B cell (primary cell): ENCODE measurements around the gene ABCC5. TPM values are rescaled to one million over a fixed set of nuclear protein-coding genes. Genes with fewer than 3 reads are reported as not detected.

ENCODE experiments used
- ATAC-seq: fragments of 200-7000 bp; cut with Tn5 transposase; one replicate; pipeline ENCODE4 v1.10.0; 2021; ENCODE audit warnings: low read depth, mild to moderate bottlenecking, moderate number of reproducible peaks, moderate library complexity
- CTCF ChIA-PET: fragments of 350-600 bp; sonication (Branson Sonifier 250); formaldehyde crosslinking; loops from one replicate; lab custom pipeline; 2021; ENCODE audit warnings: antibody characterized with exemption, inconsistent platforms; lab: Charles Lee
- POLR2A ChIA-PET: fragments of 350-600 bp; sonication (Branson Sonifier 250); formaldehyde crosslinking; loops from one replicate; lab custom pipeline; 2021; ENCODE audit warnings: antibody characterized with exemption; lab: Charles Lee
- DNase-seq: peaks from one replicate; pipeline ENCODE4 v3.0.0; 2013
- H2AFZ ChIP-seq: 2 replicates; pipeline ENCODE4 v1.6.1; 2012; ENCODE audit warnings: mild to moderate bottlenecking, low read depth, low read length; ENCODE audit not compliant: insufficient read depth, poor library complexity, severe bottlenecking
- H3K27ac ChIP-seq, 2 donors: 1 replicate in 1 of 2; 2 replicates in 1 of 2; pipeline ENCODE4 v1.5.1; 2012 to 2013; ENCODE audit warnings: low read length in 2 of 2, mild to moderate bottlenecking in 2 of 2, moderate library complexity in 1 of 2
- H3K27me3 ChIP-seq, 4 experiments: fragments of 200-600 bp in 1 of 4; sonication (generic) in 1 of 4; replicated peaks in 1 of 4; 1 replicate in 2 of 4; 2 replicates in 2 of 4; pipeline versions ENCODE4 v1.6.1 to v1.7.0; 2013 to 2016; ENCODE audit warnings: low read length in 3 of 4, mild to moderate bottlenecking in 2 of 4, mixed read lengths in 1 of 4, moderate library complexity in 1 of 4; ENCODE audit not compliant: insufficient read depth in 4 of 4, control insufficient read depth in 3 of 4; ENCODE audit errors: control extremely low read depth in 1 of 4
- H3K36me3 ChIP-seq, 2 experiments: replicated peaks in 1 of 2; 1 replicate in 1 of 2; 2 replicates in 1 of 2; pipeline versions ENCODE4 v1.6.1 to v1.7.1; 2013; ENCODE audit warnings: low read length in 1 of 2; ENCODE audit not compliant: insufficient read depth in 2 of 2, control insufficient read depth in 1 of 2; ENCODE audit errors: control extremely low read depth in 1 of 2, extremely low read depth in 1 of 2
- H3K4me1 ChIP-seq, 2 donors: fragments of 200-600 bp in 1 of 2; sonication (generic) in 1 of 2; 1 replicate in 1 of 2; 2 replicates in 1 of 2; pipeline versions ENCODE4 v1.5.1 to v1.6.1; 2013 to 2017; ENCODE audit warnings: low read length in 2 of 2; ENCODE audit not compliant: control insufficient read depth in 2 of 2, insufficient read depth in 2 of 2
- H3K4me2 ChIP-seq: replicated peaks from 2 replicates; pipeline ENCODE3; 2012; ENCODE audit warnings: mild to moderate bottlenecking, low read depth, low read length; ENCODE audit not compliant: poor library complexity, severe bottlenecking
- H3K4me3 ChIP-seq, 5 experiments: fragments of 200-600 bp in 1 of 5; sonication (generic) in 1 of 5; 1 replicate in 3 of 5; 2 replicates in 2 of 5; pipeline versions ENCODE4 v1.5.1 to v1.7.0; 2011 to 2016; ENCODE audit warnings: low read length in 4 of 5, mild to moderate bottlenecking in 4 of 5, low read depth in 2 of 5, control low read depth in 1 of 5, moderate library complexity in 1 of 5; ENCODE audit not compliant: insufficient read depth in 1 of 5; ENCODE audit errors: control extremely low read depth in 1 of 5, extremely low read depth in 1 of 5
- H3K79me2 ChIP-seq: fragments of 200-600 bp; sonication (generic); one replicate; pipeline ENCODE4 v1.6.0; 2016; ENCODE audit warnings: low read length; ENCODE audit not compliant: control insufficient read depth, insufficient read depth
- H3K9ac ChIP-seq: fragments of 200-600 bp; sonication (generic); 2 replicates; pipeline ENCODE4 v1.6.1; 2017; ENCODE audit warnings: mild to moderate bottlenecking, low read length, moderate library complexity
- H3K9me3 ChIP-seq, 3 donors: one replicate each; pipeline versions ENCODE4 v1.6.1 to v1.7.1; 2013; ENCODE audit warnings: low read length in 2 of 3; ENCODE audit not compliant: control insufficient read depth in 2 of 3, insufficient read depth in 1 of 3; ENCODE audit errors: control extremely low read depth in 1 of 3
- H4K20me1 ChIP-seq: 2 replicates; pipeline ENCODE4 v1.6.0; 2012; ENCODE audit warnings: mild to moderate bottlenecking, low read length; ENCODE audit not compliant: insufficient read depth, control insufficient read depth, poor library complexity, severe bottlenecking
- H3K27ac Mint-ChIP-seq: one replicate; pipeline ENCODE4 v1.8.0; 2021; ENCODE audit warnings: mixed read lengths
- H3K27me3 Mint-ChIP-seq: one replicate; pipeline ENCODE4 v1.8.0; 2021; ENCODE audit warnings: mixed read lengths
- H3K4me1 Mint-ChIP-seq: one replicate; pipeline ENCODE4 v1.8.0; 2021; ENCODE audit warnings: mixed read lengths
- H3K4me3 Mint-ChIP-seq: one replicate; pipeline ENCODE4 v1.8.0; 2021; ENCODE audit warnings: mixed read lengths
- H3K9me3 Mint-ChIP-seq: one replicate; pipeline ENCODE4 v1.8.0; 2022; ENCODE audit warnings: mixed read lengths; ENCODE audit not compliant: insufficient read depth
- EZH2 ChIP-seq: IDR thresholded peaks from 2 replicates; pipeline ENCODE4 v1.6.1; 2012; ENCODE audit warnings: borderline replicate concordance, low read depth, mild to moderate bottlenecking, moderate library complexity, low read length; ENCODE audit not compliant: insufficient read depth, poor library complexity, severe bottlenecking
- WGBS: methylation state at CpG from one replicate; pipeline ENCODE4 v1.1.5; 2013; ENCODE audit warnings: missing lambda C conversion rate; ENCODE audit not compliant: insufficient coverage; 5-methylcytosine and 5-hydroxymethylcytosine counted together
- intact Hi-C: fragments of 100-400 bp; cut with micrococcal nuclease; formaldehyde crosslinking; loops from one replicate; pipeline ENCODE4 v1.10.0; 2022
- polyA plus RNA-seq: library from polyadenylated mRNA; depleted of rRNA; stranded (reverse); fragments of >200 nt; gene quantifications from 2 replicates; pipeline ENCODE4 v1.2.3, GENCODE V29; 2012
- total RNA-seq, 2 donors: library from RNA; stranded (reverse); fragments of 120-200 nt in 1 of 2; gene quantifications; 1 replicate in 1 of 2; 2 replicates in 1 of 2; pipeline versions ENCODE4 v1.2.3 to v1.2.4, GENCODE V29; 2013 to 2022
- TF ChIP-seq, protein P1 (sequence below): fragments of 200-600 bp; IDR thresholded peaks from one replicate; pipeline ENCODE4 v1.8.0; 2022; ENCODE audit warnings: antibody characterized with exemption, mild to moderate bottlenecking

ABCC5 gene
- total and polyA plus RNA-seq, 2 donors (not counting 1 experiment from before 2014, with no cell fraction given), result 13.4 to 29.5 TPM

DNA sequence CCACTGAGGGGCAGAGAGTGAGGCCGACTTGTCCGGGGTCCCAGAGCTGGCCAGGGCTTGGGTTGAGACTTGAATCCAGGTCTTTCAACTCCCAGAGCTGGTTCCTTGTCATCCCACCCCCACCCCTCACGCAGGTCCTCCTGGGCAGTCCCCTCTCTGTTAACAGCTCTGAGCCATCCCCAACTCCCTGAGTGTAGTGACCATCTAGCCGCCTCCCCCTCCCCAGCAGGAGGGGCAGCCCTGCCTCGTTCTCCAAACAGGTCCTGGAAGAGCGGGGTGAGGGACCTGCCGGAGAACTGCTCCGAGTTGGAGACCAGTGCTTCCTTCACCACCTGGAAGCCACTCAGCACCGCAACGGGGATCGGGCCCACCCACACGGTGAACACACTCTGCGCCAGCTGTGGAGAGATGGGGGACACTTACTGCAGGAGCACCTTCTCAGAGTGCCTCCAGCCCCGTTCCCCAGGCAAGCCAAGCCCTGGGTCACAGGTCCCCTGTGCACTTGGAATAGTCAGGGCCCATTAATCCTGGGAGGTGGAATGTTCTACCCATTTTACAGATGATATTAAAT lies 108.6 kb downstream of the ABCC5 start:
- 85% methylated on average over 10 of the region's 14 CpGs for WGBS
- H3K27ac Mint-ChIP-seq, result no peak overlapping the region
- H3K27ac ChIP-seq, result no peak overlapping the region
- H3K4me2 ChIP-seq, result no peak overlapping the region
- ATAC-seq (no peak), DNase-seq (no peak)
- no peaks in the 10 kb centered on the region for H3K4me1 ChIP-seq
- H3K4me3 ChIP-seq, result no peak overlapping the region
- CTCF ChIA-PET, result interaction anchor here (0.5 to 0.7 kb wide), 3 partner anchors 136 to 1421 kb away, joined by 3 read pairs; no protein-coding TSS in a partner anchor
- peaks cover 6% of the 10 kb centered on the region for H3K27me3 Mint-ChIP-seq
- H3K36me3 ChIP-seq, result no peaks in the 10 kb centered on the region
- H3K9ac ChIP-seq, result no peak overlapping the region
- H3K9me3 Mint-ChIP-seq, result no peaks in the 10 kb centered on the region
- H2AFZ ChIP-seq, result no peak overlapping the region
- H3K27me3 ChIP-seq, result no peaks in the 10 kb centered on the region
- POLR2A ChIA-PET, result no interaction called here
- no peaks in the 10 kb centered on the region for H3K4me1 Mint-ChIP-seq
- no peaks in the 10 kb centered on the region for H3K79me2 ChIP-seq
- H3K9me3 ChIP-seq, result no peaks in the 10 kb centered on the region
- no peak overlapping the region for H3K4me3 Mint-ChIP-seq
- no peak for TF ChIP-seq EZH2
- TF ChIP-seq, protein P1, sequence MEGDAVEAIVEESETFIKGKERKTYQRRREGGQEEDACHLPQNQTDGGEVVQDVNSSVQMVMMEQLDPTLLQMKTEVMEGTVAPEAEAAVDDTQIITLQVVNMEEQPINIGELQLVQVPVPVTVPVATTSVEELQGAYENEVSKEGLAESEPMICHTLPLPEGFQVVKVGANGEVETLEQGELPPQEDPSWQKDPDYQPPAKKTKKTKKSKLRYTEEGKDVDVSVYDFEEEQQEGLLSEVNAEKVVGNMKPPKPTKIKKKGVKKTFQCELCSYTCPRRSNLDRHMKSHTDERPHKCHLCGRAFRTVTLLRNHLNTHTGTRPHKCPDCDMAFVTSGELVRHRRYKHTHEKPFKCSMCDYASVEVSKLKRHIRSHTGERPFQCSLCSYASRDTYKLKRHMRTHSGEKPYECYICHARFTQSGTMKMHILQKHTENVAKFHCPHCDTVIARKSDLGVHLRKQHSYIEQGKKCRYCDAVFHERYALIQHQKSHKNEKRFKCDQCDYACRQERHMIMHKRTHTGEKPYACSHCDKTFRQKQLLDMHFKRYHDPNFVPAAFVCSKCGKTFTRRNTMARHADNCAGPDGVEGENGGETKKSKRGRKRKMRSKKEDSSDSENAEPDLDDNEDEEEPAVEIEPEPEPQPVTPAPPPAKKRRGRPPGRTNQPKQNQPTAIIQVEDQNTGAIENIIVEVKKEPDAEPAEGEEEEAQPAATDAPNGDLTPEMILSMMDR, result no peak
- intact Hi-C loops, result no loop called here
- H4K20me1 ChIP-seq, result no peaks in the 10 kb centered on the region

DNA sequence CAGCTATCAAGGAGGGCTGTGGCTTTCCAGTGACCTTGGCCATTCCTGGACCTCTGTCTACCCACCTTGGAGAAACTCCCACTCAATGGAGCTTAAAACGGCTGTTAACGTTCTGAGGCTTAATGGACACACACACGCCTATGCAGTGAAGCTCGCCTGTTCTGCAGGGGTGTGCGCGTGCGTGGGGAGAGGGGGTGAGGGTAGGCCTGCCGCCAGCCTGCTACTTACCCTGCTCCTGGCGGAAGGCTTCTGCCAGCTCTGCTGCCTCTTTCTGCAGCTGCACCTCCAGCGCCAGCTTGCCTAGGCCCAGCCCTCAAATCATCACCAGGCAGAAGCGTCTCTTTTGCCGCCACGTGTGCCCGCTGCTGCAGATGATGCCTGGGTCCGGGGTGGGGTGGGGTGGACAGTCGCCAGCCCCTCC lies 109.8 kb downstream of the ABCC5 start:
- no peak for ATAC-seq
- H3K27ac Mint-ChIP-seq, result no peak overlapping the region
- Histone ChIP-seq H3K4me3 (no peak overlapping the region), H3K9me3 (no peaks in the 10 kb centered on the region), H3K27me3 (no peaks in the 10 kb centered on the region), H4K20me1 (no peaks in the 10 kb centered on the region), H3K4me2 (no peak overlapping the region), H3K36me3 (no peaks in the 10 kb centered on the region), H2AFZ (no peak overlapping the region), H3K79me2 (no peaks in the 10 kb centered on the region), H3K9ac (no peak overlapping the region), H3K4me1 (no peaks in the 10 kb centered on the region), H3K27ac (no peak overlapping the region)
- intact Hi-C loops, result no loop called here
- peaks cover 6% of the 10 kb centered on the region for H3K27me3 Mint-ChIP-seq
- no peaks in the 10 kb centered on the region for H3K4me1 Mint-ChIP-seq
- DNase-seq, result no peak
- 88% methylated on average over 10 of the region's 16 CpGs for whole genome bisulfite sequencing
- no peak for TF ChIP-seq EZH2
- TF ChIP-seq, protein P1, result no peak
- H3K9me3 Mint-ChIP-seq, result no peaks in the 10 kb centered on the region
- H3K4me3 Mint-ChIP-seq, result no peak overlapping the region
- ChIA-PET POLR2A (no interaction called here), CTCF (interaction anchor here (0.7 to 5.3 kb wide), 2 partner anchors 12 to 1515 kb away, joined by 3 to 21 read pairs; no protein-coding TSS in a partner anchor)
